ENCODE data around the gene RNASE7. TPM values are rescaled to one million over a fixed set of nuclear protein-coding genes. Genes with fewer than 3 reads are reported as not detected.

The RNASE7 gene
- total and polyA plus RNA-seq, 11 donors = 0.04 TPM; not detected in 10

- H3K27me3 ChIP-seq = no peaks in the 10 kb centered on the region
- 72 to 87% (median 78%) methylated on average over 3 of the region's 3 CpGs for WGBS, 4 donors
- no peak overlapping the region for H3K4me3 ChIP-seq
- no peak for TF ChIP-seq POLR2A (IDR thresholded peaks at IDR 0.05)
- TF ChIP-seq CTCF (IDR thresholded peaks at IDR 0.05) = no peak
- H3K36me3 ChIP-seq = peaks cover 0 to 49% (median 42%) of the 10 kb centered on the region in 9 donors
- DNase-seq = no peak
- peaks cover 0 to 7% (median 0%) of the 10 kb centered on the region in 12 donors for H3K4me1 ChIP-seq
- H3K27ac ChIP-seq = no peak overlapping the region
- no peak for ATAC-seq
- H3K9me3 ChIP-seq = no peaks in the 10 kb centered on the region
- intact Hi-C loops (cut with DNase I) = no loop called here
Observed at GRCh38 chr14:20998139-20998538, 44.0 kb upstream of the RNASE7 start.

- H3K27me3 ChIP-seq = no peaks in the 10 kb centered on the region
- no peak within 1 kb of the TSS for H3K4me3 ChIP-seq
- intact Hi-C loops (cut with DNase I) = no loop called here
- DNase-seq = peak in 3 of 5 donors; percentile 41 to 52 (median 50)
- peaks cover 0 to 14% (median 1%) of the 10 kb centered on the region in 12 donors for H3K4me1 ChIP-seq
- TF ChIP-seq POLR2A (IDR thresholded peaks at IDR 0.05) (no peak), CTCF (IDR thresholded peaks at IDR 0.05) (no peak)
- ATAC-seq = peak in 3 of 4 donors; percentile 60 to 79 (median 71)
- WGBS, 4 donors = 52 to 63% (median 56%) methylated on average over 6 of the region's 6 CpGs
- no peak within 1 kb of the TSS for H3K27ac ChIP-seq
- H3K9me3 ChIP-seq = no peaks in the 10 kb centered on the region
- peaks cover 0 to 42% (median 35%) of the 10 kb centered on the region in 9 donors for H3K36me3 ChIP-seq
Observed at GRCh38 chr14:20998674-20999366, 43.3 kb upstream of the RNASE7 start, which contains the start of gene SLC39A2. TSS of gene SLC39A2 (plus strand) at chr14:20999293. CDS start at chr14:20999447, 154 bp downstream.

- H3K4me3 ChIP-seq = no peak overlapping the region
- TF ChIP-seq POLR2A (IDR thresholded peaks at IDR 0.05) (no peak), CTCF (IDR thresholded peaks at IDR 0.05) (no peak)
- intact Hi-C loops (cut with DNase I) = no loop called here
- 73 to 81% (median 77%) methylated on average over 4 of the region's 4 CpGs for WGBS, 4 donors
- H3K27me3 ChIP-seq = no peaks in the 10 kb centered on the region
- peaks cover 0 to 17% (median 1%) of the 10 kb centered on the region in 12 donors for H3K4me1 ChIP-seq
- no peak overlapping the region for H3K27ac ChIP-seq
- DNase-seq = no peak
- no peak for ATAC-seq
- no peaks in the 10 kb centered on the region for H3K9me3 ChIP-seq
- peaks cover 0 to 34% (median 27%) of the 10 kb centered on the region in 9 donors for H3K36me3 ChIP-seq
Observed at GRCh38 chr14:20999591-20999990, 42.6 kb upstream of the RNASE7 start.

GRCh38 chr14:21001218-21001617, 40.9 kb upstream of the RNASE7 start:
- H3K36me3 ChIP-seq = peaks cover 0 to 18% (median 11%) of the 10 kb centered on the region in 9 donors
- peak in 2 of 4 donors; percentile 8 to 25 for ATAC-seq

More at GRCh38 chr14:21001218-21001617, 40.9 kb upstream of the RNASE7 start:
- intact Hi-C loops (cut with DNase I) = no loop called here
- Histone ChIP-seq H3K9me3 (no peaks in the 10 kb centered on the region), H3K27ac (no peak overlapping the region), H3K4me3 (no peak overlapping the region), H3K27me3 (no peaks in the 10 kb centered on the region), H3K4me1 (peaks cover 0 to 17% (median 4%) of the 10 kb centered on the region in 12 donors)
- DNase-seq = no peak
- WGBS, 4 donors = 52 to 67% (median 64%) methylated on average over 6 to 7 of the region's 7 CpGs
- TF ChIP-seq POLR2A (IDR thresholded peaks at IDR 0.05) (no peak), CTCF (IDR thresholded peaks at IDR 0.05) (no peak)

Measured in heart left ventricle (tissue), 16 donors.